Posterior vena cava (tissue), 2 donors: ENCODE results near the gene CLVS2. TPM values are rescaled to one million over a fixed set of nuclear protein-coding genes. Genes with fewer than 3 reads are reported as not detected.

Experiments
- DNase-seq: peaks from one replicate; pipeline ENCODE4 v3.0.0-alpha.2; 2020; ENCODE audit warnings: low spot score
- intact Hi-C, 2 donors: fragments of 100-400 bp; cut with DNase I; formaldehyde crosslinking; loops; one replicate each; pipeline versions ENCODE4 v1.14.1 to v1.14.2; 2022 to 2023
- total RNA-seq, 2 donors: library from RNA; stranded (reverse); fragmentation: NEBNext Ultra II Directional; extraction: Animal tissue kit (Norgen Biotek cat#: 25700); gene quantifications; one replicate each; pipeline ENCODE4 v1.2.1, GENCODE V29; 2021
- donor health status: DM: yes; HTN: yes; CAD: no.
- donor health status: DM: yes; HTN: yes; CAD: no.

Gene CLVS2
- total RNA-seq, 2 donors from 2014 or later = not detected

GRCh38 chr6:123017104-123017682 is 21.2 kb downstream of the CLVS2 start:
- DNase-seq = no peak
- intact Hi-C loops = no loop called here

GRCh38 chr6:123022975-123023374 is 26.9 kb downstream of the CLVS2 start:
- intact Hi-C loops = no loop called here

GRCh38 chr6:123024976-123025375 is 28.9 kb downstream of the CLVS2 start:
- intact Hi-C loops = no loop called here
- DNase-seq = no peak

More at GRCh38 chr6:123022975-123023374, 26.9 kb downstream of the CLVS2 start:
- no peak for DNase-seq

DNA sequence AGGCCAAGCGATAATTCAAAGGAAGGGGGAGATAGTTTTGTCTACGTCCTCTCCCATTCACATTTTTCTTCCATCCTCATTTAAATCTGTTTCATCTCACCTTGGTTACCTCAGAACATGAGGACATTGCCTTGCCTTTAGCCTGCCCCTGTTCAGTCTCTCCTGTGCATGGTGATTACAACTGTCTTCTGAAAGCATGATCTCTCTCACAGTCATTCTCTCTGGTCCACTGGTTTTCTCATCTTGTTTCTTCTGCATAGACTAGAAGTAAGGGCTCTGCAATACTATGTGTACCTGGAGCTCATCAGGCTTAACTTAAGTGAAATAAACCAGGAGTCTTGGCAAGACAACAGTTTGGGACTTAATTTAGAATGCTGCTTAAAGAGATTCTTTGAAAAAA is 31.4 kb downstream of the CLVS2 start:
- intact Hi-C loops = no loop called here
- no peak for DNase-seq

DNA sequence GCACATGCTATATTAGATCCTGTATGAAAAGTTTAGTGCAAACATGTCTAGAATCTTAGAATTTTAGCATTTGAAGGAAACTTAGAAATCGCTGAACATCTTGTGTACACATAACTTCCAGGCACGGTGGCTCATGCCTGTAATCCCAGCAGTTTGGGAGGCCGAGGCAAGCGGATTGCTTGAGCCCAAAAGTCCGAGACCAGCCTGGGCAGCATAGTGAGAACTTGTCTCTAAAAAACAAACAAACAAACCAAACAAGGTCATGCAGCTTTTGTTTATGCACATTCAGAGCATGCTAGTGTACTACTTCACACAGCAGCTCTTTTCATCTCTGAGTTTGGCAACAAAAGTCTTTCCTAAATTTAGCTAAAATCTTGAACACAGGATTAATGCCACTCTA is 32.2 kb downstream of the CLVS2 start:
- intact Hi-C loops = no loop called here
- DNase-seq = no peak

DNA sequence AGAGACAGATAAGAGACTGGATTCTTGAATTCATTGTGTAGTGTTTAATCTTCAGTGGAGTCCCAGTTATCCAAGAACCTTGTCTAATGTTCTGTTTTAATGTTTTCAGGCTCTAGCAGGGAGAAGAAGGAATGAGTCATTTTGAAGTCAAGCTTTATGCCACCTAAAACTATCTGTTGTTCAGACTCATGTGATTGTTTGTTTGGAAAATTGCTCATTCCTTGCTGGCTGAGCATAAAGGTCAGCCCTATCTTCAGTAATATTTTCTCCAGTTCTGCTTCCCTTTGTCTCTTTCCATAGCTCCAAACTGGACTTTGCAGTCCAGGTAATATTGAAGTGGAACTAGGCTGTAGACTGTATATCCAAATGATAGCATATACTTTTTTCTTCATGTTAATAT is 34.2 kb downstream of the CLVS2 start:
- no peak for DNase-seq
- intact Hi-C loops = no loop called here

GRCh38 chr6:123036648-123037047 is 40.6 kb downstream of the CLVS2 start:
- intact Hi-C loops = no loop called here
- DNase-seq = no peak

DNA sequence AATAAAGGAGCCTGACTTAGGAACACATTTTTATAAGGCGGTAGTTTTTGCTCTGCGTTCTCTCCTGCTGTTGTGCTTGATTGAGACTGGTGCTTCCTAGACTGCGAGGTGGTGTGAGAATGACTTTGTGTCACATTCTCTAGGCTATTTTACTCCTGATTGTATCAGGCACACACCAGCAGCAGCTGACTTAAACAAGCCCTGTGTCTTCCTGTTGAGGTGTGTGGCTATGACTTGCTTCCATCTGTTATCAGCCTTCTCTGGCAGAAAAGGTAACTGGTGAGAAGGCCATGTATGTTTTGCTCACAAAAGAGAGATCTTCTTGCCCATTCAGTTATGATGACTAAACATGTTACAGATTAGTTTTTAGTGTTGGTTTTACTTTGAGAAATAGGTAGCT is 43.4 kb downstream of the CLVS2 start:
- intact Hi-C loops = no loop called here
- DNase-seq = no peak

DNA sequence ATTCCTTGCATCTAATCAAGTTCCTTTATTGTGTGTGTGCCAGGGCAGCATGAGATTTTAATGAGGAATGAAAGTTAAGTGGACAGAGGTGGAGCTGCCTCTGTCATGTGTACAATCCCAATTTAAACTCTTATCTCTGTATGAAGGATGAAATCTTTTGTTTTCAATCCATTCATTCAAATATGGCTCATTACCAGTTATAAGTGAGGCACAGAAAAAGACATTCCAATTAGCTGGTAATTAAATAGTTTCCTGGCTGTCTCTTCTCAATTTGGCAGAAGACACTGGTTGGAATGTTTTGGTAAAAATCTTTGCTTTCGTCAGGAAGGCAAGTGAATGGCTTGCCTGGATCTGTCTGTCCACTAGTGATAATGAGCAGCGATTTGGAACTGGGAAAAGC is 46.4 kb downstream of the CLVS2 start:
- intact Hi-C loops = no loop called here
- DNase-seq = no peak

DNA sequence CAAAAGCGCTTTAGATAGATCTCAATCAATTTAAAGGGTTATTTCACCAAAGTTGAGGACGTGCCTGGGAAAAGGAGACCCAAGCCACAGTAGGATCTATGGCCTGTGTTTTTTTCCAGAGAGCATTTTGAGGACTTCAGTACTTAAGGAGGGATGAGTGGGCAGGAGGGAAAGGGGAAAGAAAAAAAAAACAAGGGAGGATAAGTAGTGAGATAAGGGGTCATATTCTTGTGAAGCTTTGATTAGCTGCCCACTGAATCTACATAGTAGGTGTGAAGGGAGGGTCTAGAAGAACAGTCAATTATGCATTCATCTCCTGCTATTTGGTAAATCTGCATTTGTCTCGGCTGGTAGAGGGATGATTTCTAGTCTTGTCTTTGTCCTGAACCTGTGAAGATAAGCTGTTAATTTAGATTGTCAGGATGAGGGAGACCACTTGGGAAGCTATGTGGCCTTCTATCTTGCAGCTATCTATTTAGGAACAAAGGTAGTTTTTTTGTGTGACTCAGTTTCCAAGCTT is 48.4 kb downstream of the CLVS2 start:
- intact Hi-C loops = no loop called here
- no peak for DNase-seq

DNA sequence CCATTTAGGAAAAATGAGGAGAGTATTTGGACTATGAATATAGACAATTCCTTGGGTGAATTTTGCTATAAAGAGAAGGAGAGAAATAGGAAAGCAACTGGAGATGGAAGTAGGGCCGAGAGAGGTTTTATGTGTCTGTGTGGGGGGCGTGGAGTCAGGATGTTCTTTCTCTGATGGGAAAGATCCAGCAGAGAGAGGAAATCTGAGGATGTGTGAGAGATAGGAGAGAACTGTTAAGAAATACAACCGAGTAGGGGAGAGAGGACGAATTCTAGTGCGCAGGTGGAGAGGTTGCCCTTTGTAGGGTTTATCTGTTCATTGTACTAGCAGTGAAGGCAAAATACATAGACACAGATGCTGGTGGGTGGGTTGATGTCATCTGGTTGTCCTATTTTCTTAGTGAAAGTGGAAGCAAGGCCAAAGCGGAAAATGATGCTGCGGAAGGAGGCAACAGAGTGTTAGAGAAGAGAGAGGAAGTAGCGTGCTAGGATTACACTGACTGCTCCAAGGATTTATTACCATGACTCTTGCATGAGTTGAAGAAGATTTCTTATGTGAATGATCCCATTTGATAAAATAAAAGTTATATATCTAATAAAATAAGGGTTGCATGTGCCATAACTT is 57.7 kb downstream of the CLVS2 start:
- no peak for DNase-seq

DNA sequence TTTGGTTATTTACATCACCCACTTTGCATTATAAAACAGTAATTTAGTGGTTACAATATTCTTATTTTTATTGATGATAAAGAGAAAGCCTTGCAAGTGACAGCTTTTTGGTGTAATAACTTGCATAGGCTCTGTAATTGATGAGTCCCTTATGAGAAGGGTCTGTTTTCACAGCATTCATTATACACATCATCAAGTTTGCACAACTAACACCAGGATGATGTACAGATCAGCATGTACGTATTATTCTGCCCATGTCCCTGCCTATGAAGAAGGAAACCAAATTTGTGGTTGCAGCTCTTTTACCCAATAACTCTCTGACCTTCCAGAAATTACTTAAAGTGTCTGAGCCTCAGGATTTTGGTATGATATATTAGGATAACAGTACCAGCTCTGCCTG is 59.2 kb downstream of the CLVS2 start:
- intact Hi-C loops = no loop called here
- no peak for DNase-seq

More for the DNA sequence above, 57.7 kb downstream of the CLVS2 start:
- intact Hi-C loops = no loop called here

- no peak for DNase-seq
- intact Hi-C loops = no loop called here
These were observed 66.6 kb downstream of the CLVS2 start for GRCh38 chr6:123062670-123063069.

GRCh38 chr6:123064038-123064437 is 68.0 kb downstream of the CLVS2 start:
- DNase-seq = no peak
- intact Hi-C loops = no loop called here

DNA sequence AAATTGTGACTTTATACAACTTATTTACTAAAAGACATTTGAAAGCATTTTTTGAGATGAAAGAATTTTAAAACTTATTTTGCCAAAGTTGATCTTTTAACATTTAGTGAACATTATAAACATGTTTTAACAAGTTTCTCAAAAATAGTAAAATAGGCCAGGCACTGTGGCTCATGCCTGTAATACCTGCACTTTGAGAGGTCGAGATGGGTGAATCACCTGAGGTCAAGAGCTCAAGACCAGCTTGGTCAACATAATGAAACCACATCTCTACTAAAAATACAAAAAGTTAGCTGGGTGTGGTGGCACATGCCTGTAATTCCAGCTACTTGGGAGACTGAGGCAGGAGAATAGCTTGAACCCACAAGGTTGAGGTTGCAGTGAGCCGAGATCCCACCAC is 78.6 kb downstream of the CLVS2 start:
- intact Hi-C loops = no loop called here
- no peak for DNase-seq

DNA sequence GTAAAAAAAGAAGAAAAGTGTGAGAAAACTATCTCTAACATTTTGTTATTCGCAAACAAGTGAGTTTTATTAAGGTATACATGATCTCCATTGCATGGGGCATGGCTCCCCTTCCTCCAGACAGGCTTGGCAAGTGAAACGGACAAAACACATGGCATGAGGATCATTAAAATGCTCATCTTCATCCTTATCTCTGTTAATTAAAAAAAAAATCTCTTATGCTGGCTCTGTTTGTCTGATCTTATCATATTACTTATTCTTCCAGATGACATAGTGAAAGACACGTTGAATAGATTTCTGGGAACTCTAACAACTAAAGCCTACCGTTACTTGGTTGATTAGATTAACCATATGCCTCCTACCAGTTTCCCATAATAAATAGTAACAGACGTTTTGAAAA is 89.4 kb downstream of the CLVS2 start:
- no peak for DNase-seq
- intact Hi-C loops = no loop called here

DNA sequence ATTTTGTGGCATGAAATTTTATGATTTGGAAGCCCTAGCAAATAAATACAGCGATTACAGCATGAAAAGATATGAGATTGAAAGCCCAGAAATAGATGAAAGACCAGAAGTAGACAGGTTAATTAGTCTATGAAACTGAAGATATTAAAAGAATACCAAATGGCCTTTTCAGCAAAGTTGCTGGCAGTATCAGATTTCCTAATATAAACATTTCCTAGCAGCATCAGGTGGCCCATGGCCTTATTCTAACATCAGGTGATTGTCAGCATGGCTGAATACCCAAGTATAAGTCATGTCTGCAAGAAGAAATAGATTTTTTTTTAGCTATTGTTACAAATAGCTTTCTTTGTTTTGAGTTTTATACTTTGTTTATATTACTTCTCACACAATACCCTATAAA is 93.2 kb downstream of the CLVS2 start:
- intact Hi-C loops = no loop called here
- DNase-seq = no peak

DNA sequence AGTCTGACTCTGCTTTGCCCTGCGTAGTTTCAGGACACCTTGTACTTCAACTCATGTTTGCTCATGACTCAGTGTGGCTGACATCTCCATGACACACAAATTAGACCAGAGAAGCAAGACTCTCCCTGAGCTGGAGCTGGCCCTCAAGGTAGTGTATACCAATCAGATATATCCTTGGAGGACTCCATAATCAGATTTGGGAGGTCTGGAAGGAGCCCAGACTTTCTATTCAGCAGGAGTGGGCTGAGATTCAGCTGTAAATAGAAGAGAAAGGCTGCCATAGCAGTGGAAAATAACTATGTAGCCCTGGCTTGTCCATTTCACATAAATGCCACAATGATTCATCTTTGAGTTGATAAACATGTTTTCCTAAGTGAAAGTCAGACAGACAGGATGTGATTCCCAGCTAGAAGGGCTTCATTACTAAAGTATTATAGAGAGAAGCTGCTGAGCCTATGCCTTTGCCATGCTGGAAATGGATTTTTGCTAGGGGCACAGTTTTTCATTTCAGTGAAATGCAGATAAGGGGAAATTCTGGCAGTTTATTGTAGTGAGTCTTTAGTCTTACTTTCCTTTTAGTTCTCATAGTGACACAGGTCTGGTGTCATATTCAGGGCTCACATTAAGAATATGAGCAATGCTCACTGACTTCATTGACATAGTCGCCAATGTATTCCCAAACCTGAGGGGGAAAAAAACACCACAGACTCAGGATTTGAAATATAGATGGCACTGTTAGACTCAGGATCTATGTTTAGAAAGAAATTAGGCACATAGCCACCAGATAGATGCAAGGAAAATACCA is 95.3 kb downstream of the CLVS2 start:
- intact Hi-C loops = no loop called here
- no peak for DNase-seq

DNA sequence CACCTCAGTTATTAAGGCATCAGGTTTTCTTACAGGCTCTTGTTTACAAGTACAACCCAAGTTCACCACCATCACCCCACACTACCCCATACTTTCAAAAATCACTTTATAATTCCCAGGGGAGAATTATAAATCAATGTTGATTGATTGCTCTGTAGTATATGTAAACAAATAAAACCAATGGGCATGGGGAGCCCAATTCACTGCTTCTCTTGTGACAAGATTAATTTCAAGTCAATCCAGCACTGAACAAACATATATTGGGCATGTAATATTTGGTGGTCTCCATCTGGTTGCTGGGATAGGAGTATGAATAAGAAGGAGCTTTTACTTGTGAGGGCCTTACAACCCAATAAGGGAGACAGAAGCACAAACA is 95.8 kb downstream of the CLVS2 start:
- intact Hi-C loops = no loop called here
- no peak for DNase-seq

DNA sequence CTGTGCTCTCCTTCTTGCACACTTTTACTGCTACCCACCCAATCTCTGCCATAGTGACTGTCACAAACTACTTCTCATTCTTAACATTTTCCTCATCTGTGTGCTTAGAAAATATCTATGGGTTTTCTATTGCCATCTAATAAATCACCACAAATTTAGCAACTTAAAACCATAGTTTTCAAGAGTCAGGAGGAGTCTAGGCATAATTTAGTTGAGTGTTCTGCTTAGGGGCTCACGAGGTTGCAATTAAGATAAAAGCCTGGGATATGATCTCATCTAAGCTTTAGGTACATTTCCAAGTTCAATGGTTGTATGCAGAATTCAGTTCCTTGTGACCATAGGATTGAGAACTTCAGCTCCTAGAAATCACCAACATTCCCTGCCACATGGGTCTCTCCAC is 98.8 kb downstream of the CLVS2 start:
- DNase-seq = no peak
- intact Hi-C loops = no loop called here

DNA sequence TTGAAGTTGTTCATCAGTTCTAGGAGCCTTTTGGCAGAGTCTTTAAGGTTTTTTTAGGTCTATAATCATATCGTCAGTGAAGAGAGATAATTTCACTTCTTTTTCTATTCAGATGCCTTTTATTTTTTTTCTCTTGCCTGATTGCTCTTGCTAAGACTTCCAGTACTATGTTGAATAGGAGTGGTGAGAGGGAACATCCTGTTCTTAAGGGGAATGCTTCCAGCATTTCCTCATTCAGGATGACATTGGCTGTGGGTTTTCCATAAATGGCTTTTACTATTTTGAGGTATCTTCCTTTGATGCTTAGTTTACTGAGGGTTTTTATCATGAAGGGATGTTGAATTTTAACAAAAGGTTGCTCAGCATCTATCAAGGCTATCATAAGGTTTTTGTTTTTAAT is 109.5 kb downstream of the CLVS2 start:
- DNase-seq = no peak
- intact Hi-C loops = no loop called here
